ENCODE measurements around the gene LOXL3. TPM values are rescaled to one million over a fixed set of nuclear protein-coding genes. Genes with fewer than 3 reads are reported as not detected.

The LOXL3 gene
- total RNA-seq, 1 donor from 2014 or later: 9.2 TPM

- DNase-seq (ENCODE audit: low spot score): peak; percentile 78
- peak; percentile 43 for ATAC-seq
- intact Hi-C loops (cut with DNase I): no loop called here
Measured at GRCh38 chr2:74554820-74555531, 1.2 kb upstream of the LOXL3 start.

GRCh38 chr2:74552914-74553811 is 579 bp downstream of the LOXL3 start:
- no peak for DNase-seq (ENCODE audit: low spot score)
- peak; percentile 14 for ATAC-seq
- intact Hi-C loops (cut with DNase I): no loop called here

- intact Hi-C loops (cut with DNase I): no loop called here
- ATAC-seq (no peak), DNase-seq (ENCODE audit: low spot score) (no peak)
Measured at GRCh38 chr2:74551942-74552913, 1.5 kb downstream of the LOXL3 start.

GRCh38 chr2:74551530-74551929 is 2.2 kb downstream of the LOXL3 start:
- no peak for DNase-seq (ENCODE audit: low spot score)
- no peak for ATAC-seq
- intact Hi-C loops (cut with DNase I): no loop called here

DNA sequence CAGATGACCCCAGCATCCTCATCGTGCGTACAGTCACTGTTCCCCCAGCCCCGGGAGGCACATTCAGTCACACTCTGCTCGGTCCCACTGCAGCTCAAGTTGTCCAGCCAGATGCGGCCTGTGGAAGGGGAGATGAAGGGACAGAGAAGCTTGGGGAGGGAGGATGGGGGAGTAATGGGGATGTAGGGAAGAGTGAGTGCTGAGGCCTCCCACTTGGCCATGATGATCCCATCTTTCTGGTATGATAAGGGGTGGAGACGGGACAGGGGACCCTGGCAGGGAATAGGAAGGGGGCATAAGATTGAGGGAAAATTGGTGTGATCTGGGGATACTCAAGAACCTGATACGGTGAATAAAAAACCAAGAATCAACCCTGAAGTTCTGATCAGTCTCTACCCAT is 3.5 kb downstream of the LOXL3 start:
- DNase-seq (ENCODE audit: low spot score): no peak
- intact Hi-C loops (cut with DNase I): no loop called here
- no peak for ATAC-seq

DNA sequence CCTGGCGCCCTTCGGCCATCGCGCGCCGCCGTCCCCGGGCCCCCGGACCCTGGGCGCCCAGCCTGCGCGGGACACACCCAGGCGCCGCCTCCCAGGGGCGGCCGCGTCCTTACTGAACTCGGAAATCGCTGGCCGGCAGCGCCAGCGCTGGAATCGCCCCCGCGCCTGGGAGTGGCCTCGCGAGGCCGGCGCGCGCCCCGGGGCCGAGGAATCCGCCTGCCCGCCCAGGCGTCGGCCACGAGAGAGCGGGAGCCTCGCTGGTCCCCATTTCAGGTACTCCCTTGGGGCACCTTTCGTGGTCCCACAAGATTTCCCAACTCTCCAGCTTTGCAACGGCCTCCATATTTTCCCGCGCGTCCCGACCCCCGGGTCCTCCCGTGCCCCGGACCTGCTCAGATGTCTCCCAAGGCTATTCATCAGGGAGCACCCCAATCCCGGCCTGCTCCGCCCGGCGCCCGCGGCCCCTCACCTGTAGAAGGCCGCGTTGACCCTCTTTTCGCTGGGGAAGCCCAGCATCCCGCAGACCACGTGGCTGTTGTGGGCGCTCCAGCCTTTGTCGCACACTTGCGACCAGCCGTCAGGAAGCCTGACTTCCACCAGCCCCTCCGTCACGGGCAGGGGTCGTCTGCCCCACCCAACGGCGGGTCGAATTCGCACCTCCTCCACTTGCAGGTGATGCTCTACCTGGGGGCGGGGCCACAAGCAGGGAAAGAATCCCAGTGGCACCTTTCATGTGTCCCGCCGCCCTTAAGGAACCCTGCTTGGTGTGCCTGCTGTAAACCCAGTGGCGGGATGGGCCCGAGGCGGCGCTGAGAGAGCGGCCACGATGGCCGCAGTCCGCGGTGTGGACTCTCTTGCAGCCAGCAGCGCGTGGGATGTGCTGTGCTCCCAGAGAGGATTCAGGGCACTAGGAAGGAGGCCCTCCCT is 4.6 kb downstream of the LOXL3 start:
- DNase-seq (ENCODE audit: low spot score): peak; percentile 80
- intact Hi-C loops (cut with DNase I): no loop called here
- ATAC-seq: peak; percentile 68

GRCh38 chr2:74548285-74548899 is 5.3 kb downstream of the LOXL3 start:
- intact Hi-C loops (cut with DNase I): no loop called here
- DNase-seq (ENCODE audit: low spot score): no peak
- peak; percentile 13 for ATAC-seq

- intact Hi-C loops (cut with DNase I): no loop called here
- DNase-seq (ENCODE audit: low spot score): no peak
- no peak for ATAC-seq
Measured at GRCh38 chr2:74546004-74546403, 7.7 kb downstream of the LOXL3 start.

- intact Hi-C loops (cut with DNase I): no loop called here
- DNase-seq (ENCODE audit: low spot score) (no peak), ATAC-seq (no peak)
Measured at GRCh38 chr2:74544634-74545033, 9.1 kb downstream of the LOXL3 start.

DNA sequence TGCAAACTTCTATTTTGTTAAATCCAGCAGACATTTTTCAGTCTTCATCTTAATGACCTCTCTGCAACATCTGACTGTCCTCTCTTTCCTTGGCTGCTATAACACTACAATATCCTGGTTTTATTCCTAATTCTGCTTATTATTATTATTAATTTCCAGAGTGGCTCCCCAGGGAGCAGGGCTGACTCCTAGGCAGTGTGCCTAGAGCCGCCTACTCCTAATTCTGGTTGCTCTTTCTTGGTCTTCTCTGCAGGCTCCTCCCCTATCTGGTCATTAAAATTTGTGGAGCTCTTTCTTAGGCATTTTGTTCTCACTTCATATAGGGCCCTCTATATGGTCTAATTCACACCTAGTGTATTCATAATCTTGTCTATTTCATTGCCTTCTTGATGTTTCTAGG is 10.8 kb downstream of the LOXL3 start:
- DNase-seq (ENCODE audit: low spot score) (no peak), ATAC-seq (no peak)

GRCh38 chr2:74540291-74540690 is 13.5 kb downstream of the LOXL3 start:
- DNase-seq (ENCODE audit: low spot score) (no peak), ATAC-seq (peak; percentile 62)
- intact Hi-C loops (cut with DNase I): no loop called here

More for the DNA sequence above, 10.8 kb downstream of the LOXL3 start:
- intact Hi-C loops (cut with DNase I): no loop called here

DNA sequence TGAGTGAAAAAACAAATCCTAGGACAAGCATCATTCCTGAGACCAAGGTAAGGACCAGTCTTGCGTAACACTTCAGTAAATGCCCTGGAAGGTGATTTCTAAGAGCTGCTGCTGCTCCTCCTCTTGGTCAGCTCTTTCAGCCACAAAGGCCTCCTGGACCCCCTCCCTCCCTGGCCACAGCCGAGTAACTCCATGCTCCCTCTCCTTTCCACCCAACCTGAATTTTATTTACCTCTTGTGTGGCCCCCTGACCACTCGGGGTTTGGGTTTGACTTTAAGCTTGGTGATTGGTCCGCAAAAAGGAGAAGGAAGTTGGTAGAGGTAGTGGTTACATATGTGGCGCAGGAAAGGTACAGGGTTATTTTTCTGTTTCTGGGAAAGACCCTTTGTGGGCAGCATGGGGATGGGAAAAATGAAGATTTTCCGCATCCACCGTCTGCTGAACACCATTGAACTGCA is 14.8 kb downstream of the LOXL3 start:
- ATAC-seq (no peak), DNase-seq (ENCODE audit: low spot score) (no peak)
- intact Hi-C loops (cut with DNase I): no loop called here

DNA sequence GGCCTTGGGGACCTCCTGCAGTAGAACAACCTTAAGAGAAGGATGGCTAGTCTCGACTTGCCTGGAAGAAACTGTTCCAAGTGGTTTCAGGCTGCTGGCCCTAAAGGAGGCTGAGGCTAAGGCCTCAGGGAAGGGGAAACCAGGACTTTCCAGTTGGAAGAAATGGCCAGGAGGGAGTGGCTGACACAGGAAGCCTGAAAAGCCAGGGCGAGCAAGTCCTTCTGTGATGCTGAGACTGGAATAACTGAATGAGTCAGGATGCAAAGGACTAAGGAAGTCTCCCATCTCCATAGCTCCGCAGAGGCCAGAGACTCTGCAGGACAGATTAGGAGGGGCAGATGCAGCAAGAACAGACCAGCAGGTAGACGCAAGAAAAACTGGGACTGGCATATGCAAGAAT is 16.6 kb downstream of the LOXL3 start:
- intact Hi-C loops (cut with DNase I): no loop called here
- DNase-seq (ENCODE audit: low spot score) (no peak), ATAC-seq (no peak)

- ATAC-seq: no peak
- no peak for DNase-seq (ENCODE audit: low spot score)
- intact Hi-C loops (cut with DNase I): no loop called here
Measured at GRCh38 chr2:74536166-74536950, 17.4 kb downstream of the LOXL3 start.

DNA sequence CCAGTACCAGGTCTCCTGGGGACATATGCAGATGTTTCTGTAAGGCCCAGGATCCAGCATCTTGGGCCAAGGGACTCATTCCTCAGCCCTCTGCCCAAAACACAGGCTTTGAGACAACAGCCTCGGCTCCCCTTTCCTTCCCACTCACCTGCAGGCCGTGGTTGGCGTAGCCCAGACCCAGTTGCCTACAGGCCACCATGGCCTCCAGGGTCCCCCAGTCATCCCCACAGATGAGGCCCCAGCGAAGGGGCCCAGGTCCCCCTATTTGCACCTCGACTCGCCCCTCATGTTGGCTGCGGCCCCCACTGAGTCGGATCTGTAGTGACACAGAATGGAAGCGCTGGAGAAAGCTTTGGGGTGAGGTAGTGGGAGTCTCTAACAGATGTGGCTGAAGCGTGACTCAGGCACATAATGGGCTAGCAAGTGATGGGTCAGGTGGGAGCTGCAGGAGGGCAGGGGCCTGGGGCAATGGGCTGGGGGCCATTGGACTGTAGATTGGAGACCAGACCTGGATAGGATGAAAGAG is 18.2 kb downstream of the LOXL3 start:
- DNase-seq (ENCODE audit: low spot score) (no peak), ATAC-seq (no peak)
- intact Hi-C loops (cut with DNase I): no loop called here

GRCh38 chr2:74534411-74534810 is 19.3 kb downstream of the LOXL3 start:
- no peak for DNase-seq (ENCODE audit: low spot score)
- intact Hi-C loops (cut with DNase I): no loop called here
- ATAC-seq: no peak

DNA sequence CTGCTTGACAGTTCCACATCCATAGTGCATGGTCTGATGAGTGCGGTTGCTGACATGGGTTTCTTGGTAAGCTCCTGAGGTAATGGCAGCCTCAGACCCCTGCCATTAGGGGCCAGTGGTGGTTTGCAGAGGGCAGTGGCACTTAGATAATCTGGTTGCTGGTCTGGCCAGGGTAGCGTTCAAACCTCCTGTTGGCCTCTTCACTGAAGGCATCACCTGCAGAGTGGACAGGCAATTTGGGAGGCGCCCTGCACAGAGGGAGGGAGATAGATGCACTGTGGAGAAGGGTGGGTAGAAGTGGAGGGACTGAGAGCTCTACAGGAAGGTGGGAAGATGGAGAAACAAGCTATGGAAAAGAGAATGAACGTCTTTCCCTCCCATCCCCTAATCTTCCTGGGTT is 20.3 kb downstream of the LOXL3 start:
- intact Hi-C loops (cut with DNase I): no loop called here
- no peak for DNase-seq (ENCODE audit: low spot score)
- ATAC-seq: no peak
